HL-60/S4 (cell line): Measurements from ENCODE around the gene ABCA5.
"Not testable (repeated sequence)": the region's sequence is repeated elsewhere in the genome, so short reads cannot be mapped to it uniquely, and the experiment has no call there.

ENCODE experiments used
- in situ Hi-C: fragments of 300-500 bp; cut with MboI; formaldehyde crosslinking; loops from 2 replicates; pipeline ENCODE4 v1.14.3; 2022; ENCODE audit warnings: low sequenced_read_pairs

The ABCA5 gene

GRCh38 chr17:69222707-69223258, 104.2 kb downstream of the ABCA5 start:
- in situ Hi-C loops: no loop called here

- in situ Hi-C loops: no loop called here
Observed at GRCh38 chr17:69220098-69220497, 106.8 kb downstream of the ABCA5 start.

- in situ Hi-C loops: no loop called here
Observed at GRCh38 chr17:69218986-69219385, 107.9 kb downstream of the ABCA5 start.

- in situ Hi-C loops: no loop called here
Observed at GRCh38 chr17:69213059-69213813, 113.7 kb downstream of the ABCA5 start.

- in situ Hi-C loops: no loop called here
Observed at GRCh38 chr17:69208640-69209039, 118.3 kb downstream of the ABCA5 start.

GRCh38 chr17:69207151-69207550, 119.8 kb downstream of the ABCA5 start:
- in situ Hi-C loops: no loop called here

GRCh38 chr17:69198238-69198637, 128.7 kb downstream of the ABCA5 start:
- in situ Hi-C loops: no loop called here

- in situ Hi-C loops: not testable (repeated sequence)
Observed at GRCh38 chr17:69196105-69196653, 130.8 kb downstream of the ABCA5 start.
